NCI-H2196 (cell line): ENCODE measurements around the gene RAB27B.

Experiments
- DNase-seq: peaks from one replicate; lab custom pipeline; 2025; ENCODE audit not compliant: unreplicated experiment; lab: John Stamatoyannopoulos, UW

Gene RAB27B

DNA sequence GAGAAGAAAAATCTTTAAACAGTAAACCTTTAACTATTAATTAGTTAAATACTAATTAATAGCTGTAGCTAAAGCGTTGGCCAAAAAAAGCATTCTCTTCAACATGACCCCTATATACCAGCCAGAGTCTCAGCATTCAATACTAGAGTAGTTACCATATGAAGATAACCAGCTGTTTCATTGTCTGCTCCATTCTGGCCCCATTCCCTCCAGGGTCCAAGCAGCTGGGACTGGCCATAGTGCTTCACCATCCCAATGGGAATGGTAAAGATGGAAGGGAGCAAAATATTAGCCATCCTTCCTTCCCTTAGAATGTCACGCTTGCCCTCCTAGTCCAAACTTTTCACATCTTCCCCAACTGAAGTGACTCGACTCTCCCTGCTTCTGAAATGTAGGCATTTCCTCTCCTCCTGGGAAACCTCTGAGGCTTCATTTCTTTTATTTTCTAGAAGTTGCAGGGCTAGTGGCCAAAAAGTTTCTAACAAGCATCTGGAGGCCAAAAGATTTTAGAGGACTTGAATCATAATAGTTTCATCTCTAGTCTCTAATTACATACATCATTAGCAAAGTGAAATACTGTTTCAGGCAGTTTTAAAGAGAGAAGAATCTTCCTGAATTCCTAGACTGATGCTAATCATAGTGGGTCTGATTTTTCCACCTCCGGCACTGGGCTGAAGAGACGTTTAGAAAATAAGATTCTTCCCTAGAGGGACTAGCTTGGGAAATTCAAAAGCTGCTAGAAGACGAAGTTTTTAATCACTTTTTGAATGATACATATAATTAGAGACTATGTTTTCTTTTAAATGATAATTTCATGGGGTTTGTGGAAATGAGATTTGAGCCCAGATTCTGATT, 78.3 kb downstream of the RAB27B start:
- DNase-seq: no peak

- DNase-seq: no peak
Observed at GRCh38 chr18:54909538-54909937, 81.3 kb downstream of the RAB27B start.

- no peak for DNase-seq
Observed at GRCh38 chr18:54910161-54910919, 82.1 kb downstream of the RAB27B start.

DNA sequence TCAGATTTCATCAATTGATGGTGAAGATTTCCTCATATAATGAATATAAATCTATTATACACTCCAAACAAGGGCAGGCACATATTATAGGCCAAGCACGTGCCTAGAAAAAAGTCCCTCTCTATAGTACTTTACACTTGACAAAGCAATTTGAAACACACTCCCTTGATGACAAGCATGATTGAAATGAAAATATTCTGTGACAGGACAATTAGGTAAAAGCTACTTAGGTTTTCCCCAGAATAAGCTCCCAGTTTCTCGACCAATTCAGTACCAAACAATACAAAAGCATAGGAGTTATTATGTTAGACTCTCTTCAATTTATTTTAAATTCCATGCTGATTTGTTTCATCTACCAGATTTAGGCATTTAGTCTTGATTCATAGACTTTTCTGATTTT, 83.3 kb downstream of the RAB27B start:
- no peak for DNase-seq

DNA sequence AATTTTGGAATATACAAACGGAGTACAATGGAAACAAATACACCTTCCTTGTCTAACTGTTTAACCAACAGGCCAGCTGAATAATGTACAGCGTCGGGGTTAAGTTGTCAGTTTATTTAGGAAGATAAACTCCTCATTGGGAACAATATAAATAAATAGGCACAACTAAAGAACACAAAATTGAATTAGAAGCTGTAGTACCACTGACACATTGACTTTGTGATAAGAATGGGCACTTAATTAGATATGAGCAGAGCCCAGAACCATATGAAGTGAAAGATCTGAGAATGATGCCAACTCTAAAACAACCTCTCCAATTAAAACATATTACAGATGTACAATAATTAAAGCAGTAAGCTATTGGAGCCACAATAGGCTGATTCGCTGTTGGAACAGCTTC, 86.5 kb downstream of the RAB27B start:
- no peak for DNase-seq

- no peak for DNase-seq
Observed at GRCh38 chr18:54916507-54916906, 88.2 kb downstream of the RAB27B start.

DNA sequence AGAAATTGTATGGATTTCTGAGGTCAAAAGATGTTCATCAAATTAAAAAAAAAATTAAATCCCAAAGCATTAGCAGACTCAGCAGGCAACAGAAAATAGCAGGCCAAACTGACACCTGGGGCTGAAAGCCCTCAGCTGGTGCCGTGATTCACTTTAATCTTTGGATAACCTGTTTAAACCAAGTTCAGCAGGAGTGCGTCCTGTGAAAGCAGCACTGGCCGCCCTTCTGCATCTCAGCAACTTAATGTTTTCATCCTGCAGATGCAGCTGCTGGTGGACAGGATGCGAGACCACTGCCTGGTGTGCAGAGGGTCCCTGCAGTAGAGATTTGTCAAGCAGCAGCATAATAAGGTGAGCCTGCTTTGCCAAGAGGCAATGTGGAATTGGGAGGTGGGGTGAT, 89.8 kb downstream of the RAB27B start:
- DNase-seq: no peak

DNA sequence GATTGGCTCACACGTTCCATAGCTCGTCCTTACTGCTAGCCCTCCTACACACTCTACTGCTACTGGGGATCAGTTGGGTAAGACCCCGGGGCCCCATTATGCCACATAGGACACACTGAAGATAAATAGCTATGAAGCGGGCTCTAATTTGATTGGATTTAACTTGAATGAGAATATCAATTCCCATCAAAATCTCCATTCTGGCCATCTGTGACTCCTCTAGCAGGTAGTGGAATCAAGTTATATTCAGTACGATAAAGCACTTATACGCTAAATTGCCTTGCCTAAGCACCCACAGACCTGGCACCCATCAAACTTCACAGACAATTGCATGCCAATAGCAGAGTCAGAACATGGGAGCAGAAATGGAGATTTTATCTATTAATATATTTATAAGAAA, 91.1 kb downstream of the RAB27B start:
- no peak for DNase-seq

DNA sequence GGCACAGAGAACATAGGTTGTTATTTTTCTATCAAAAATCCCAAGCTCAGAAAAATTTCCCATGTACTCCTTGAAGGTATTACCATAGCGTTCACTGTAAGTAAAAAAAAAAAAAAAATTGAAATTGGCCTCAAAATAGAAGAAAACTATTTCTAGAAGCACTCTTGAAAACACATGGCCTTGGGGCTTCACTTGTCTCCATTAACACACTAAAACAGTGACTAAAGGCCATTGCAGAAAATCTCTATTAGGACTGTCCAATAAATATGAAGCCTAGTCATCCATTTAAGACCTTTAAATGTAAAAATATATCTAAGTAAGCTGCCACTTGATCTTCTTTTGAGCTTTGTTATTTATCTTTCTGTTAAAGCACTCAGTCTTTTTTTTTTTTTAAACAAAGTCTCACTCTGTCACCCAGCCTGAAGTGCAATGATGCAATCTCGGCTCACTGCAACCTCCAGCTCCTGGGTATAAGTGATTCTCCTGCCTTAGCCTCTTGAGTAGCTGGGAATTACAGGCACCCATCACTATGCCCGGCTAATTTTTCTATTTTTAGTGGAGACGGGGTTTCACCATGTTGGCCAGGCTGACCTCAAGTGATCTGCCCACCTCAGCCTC, 95.2 kb downstream of the RAB27B start:
- DNase-seq: no peak

- no peak for DNase-seq
Observed at GRCh38 chr18:54924948-54925347, 96.7 kb downstream of the RAB27B start.

DNA sequence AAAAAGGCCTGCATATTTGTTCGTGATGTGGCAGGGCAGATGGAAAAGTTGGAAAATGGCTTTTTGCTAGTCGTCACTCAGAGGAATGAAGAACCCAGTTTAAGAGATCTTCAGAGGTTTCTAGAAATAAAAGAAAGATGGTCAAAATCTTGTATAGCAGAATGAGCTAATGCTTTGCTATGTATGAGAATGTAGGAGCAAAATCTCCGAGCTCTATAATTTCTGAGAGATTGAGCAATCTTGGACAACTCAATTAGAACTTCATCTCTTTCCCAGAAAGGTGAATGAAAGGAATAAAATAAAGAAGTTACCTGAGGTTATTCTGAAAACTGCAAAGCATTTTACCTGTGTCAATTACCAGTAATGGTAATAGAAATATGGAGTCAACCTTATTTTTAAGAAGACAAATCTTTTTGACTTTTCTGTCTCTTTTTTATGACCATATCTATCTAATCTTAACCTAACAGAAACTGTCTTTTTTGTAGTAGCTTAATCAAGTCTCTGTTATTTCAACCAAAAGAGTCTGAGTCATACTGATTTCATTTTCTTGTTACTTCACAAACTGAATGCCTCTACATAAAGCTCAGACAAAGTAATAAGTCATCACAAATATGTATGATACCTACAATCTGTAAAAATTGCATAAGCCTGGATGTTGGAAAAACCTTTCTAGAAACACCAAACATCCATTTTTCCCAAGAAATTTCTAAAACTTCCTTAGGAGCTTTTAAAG, 98.5 kb downstream of the RAB27B start:
- DNase-seq: no peak

GRCh38 chr18:54928236-54928635, 100.0 kb downstream of the RAB27B start:
- no peak for DNase-seq

DNA sequence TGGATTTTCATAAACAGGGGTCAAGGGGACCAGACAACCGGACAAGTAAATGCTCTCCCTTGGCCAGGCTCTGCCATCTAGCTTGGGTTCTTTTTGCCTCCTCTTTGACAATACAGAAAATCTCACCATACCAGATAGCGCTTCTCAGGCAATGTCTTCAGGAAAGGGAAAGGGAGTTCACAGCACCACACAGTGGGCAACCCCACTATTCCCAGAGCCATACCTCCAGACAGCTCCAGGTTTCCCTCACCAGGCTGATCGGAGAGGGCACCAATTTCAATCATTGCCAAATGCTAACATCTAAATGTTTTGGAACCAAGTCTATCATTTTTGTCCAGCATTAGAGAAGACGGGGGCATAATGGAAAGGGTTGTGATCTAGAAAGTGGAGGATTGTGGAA, 102.9 kb downstream of the RAB27B start:
- DNase-seq: no peak

- no peak for DNase-seq
Observed at GRCh38 chr18:54932472-54932871, 104.2 kb downstream of the RAB27B start.

DNA sequence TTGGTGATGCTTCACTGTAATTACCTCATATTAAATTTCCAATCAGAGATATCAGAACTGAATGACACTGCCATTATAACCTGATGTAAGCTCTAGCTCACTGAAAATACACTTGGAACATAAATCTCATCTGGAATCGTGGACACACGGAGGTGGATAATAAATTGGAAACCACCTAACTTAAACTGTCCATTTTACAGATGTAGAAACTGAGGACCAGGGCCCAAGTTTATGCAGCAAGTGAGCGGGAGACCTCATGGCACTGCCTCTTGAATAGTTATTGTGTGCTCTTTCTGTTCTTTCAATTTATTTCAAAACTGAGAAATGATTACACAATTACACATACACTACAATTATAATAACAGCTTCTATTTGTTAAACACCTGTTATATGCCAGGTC, 110.2 kb downstream of the RAB27B start:
- DNase-seq: no peak

- no peak for DNase-seq
Observed at GRCh38 chr18:54939361-54939917, 111.2 kb downstream of the RAB27B start.

GRCh38 chr18:54942144-54942543, 113.9 kb downstream of the RAB27B start:
- no peak for DNase-seq

DNA sequence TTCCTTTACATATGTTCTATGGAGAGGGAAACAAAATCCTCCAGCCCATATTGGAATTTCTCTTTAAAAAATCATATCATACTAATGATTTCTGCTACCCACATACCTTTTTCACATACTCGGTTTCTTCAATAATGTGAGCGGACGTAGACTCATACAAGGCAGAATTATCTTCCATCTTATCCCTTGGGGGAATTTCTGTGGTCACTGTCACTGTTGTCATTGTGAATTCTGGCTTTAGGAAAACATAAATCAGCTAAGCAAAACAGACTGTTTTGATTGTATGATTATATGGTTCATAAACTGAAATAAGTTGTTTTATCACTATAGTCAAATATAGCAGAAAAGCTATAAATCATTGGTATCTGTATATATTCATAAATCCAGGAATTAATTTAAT, 114.3 kb downstream of the RAB27B start:
- DNase-seq: no peak
